Endometrium (tissue), 2 donors: ENCODE results near the gene GPRIN3.
"Not testable (repeated sequence)": the region's sequence is repeated elsewhere in the genome, so short reads cannot be mapped to it uniquely, and the experiment has no call there.

ENCODE experiments used
- FAIRE-seq: peaks from 2 replicates; lab custom pipeline; 2012; peaks lifted over from hg19 to GRCh38; lab: Jason Lieb, UNC
- donor health status: control.
- donor health status: control.

The GPRIN3 gene

DNA sequence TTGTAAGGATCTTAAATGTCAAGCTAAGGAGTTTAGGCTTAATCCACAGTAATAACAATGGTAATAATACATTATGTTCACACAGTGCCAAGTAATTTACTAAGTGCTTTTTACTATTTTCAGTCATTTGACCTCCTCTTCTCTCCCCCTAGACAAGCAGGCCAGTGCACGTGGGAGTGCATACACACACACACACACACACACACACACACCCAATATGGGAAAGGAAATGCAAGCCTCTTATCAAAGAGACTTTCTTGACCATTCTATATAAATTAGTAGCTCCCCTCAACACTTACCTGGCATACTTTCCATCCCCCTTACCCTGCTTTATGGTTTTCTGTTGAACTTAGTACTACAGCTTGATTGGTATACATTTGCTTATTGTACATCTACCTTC lies 3.8 kb upstream of the GPRIN3 start:
- no peak for FAIRE-seq

DNA sequence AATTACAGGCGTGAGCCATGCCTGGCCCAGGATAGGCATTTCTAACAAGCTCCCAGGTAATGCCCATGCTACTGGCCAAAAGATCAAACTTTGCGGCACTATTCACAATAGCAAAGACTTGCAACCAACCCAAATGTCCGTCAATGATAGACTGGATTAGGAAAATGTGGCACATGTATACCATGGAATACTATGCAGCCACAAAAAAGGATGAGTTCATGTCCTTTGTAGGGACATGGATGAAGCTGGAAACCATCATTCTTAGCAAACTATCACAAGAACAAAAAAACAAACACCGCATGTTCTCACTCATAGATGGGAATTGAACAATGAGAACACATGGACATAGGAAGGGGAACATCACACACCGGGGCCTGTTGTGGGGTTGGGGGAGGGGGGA lies 1.6 kb upstream of the GPRIN3 start:
- not testable (repeated sequence) for FAIRE-seq

DNA sequence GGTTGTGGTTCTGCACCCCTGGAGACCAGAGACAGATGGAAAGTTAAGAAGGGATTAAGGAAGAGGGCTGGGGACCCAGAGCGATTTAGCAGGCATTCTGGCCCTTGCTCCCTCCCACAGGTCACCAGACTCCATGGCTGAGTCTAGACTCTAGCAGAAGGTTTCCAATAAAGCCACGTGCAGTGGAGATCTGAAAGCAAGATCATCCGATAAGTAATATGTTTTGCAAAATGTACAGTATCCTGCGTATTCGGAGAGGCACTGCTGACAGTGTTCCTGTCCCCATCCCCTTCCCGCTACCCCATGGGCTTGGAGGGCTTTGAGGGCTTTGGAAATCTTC lies 531 bp upstream of the GPRIN3 start:
- no peak for FAIRE-seq

DNA sequence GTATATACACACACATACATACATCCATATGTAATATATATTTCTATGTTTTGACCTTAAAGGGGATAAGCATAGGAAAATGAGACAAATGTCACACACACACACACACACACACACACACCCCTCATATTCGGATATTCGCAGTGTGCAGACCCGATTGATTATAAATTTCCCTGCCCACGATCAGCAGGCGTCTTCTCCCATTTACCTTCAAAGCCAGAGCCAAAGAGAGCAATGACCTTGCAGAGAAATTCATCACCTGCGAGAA lies 488 bp downstream of the GPRIN3 start:
- no peak for FAIRE-seq

DNA sequence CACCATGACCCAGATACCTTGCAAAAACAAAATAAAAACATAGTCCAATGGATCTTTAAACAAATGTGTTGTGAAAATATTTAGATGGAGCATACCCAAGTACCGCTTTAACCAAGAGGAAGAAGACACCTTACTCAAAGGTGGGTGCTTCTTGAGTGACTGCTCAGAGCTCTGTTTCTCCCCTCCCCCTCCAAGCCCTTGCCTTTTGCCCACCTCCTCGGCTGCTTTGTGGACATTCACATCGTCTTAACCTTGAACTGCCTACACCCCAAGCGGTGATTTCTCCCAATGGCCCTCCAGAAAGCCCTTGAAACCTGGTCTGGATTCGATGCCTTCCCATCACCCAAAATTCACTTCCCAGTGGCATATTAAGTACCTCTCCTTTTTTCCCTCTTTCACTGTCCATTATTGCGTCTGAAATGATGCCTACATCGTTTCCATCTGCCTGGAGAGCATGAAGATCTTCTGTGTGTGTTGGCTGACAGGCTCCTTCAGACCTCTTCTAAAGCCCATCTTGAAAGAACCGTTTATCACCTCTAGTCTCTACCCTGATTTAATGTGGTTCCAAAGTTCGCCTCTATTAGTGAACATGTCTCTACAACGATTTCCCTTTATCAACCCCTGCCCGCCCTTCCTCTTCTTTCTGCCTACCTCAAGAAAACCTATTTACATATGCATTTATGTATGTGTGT lies 968 bp downstream of the GPRIN3 start:
- no peak for FAIRE-seq

DNA sequence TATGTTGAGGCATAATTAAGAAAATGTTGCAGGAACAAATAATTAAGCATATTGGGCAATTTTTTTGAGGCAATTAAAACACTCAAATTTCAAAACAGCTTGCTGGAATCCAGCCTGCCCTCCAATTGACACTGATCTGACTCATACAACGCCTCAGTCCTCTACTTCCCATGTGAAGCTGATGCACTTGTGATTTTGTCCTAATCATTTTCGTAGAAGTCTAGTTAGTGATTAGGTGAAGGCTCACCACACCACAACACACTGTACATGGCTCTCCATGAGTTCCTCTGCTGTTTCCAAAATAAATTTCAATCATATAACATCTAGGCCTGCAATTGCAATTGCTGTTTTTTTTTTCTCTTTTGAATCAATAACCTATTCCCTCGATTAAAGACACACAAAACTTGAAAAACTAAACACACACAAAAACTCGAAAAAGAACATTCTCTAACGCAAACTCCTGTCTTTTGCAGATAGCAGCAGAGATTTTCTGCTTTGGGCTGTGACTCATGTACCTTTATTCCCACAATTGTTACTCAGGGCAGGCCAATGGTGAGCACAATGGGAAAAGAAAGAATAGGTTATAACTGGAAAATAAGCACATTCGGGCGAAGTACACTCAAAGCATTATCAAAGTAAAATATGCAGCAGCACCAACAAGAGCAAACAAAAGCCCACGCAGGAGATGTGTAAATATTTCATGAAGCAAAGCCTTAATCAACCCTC lies 1.7 kb downstream of the GPRIN3 start:
- FAIRE-seq, result no peak

DNA sequence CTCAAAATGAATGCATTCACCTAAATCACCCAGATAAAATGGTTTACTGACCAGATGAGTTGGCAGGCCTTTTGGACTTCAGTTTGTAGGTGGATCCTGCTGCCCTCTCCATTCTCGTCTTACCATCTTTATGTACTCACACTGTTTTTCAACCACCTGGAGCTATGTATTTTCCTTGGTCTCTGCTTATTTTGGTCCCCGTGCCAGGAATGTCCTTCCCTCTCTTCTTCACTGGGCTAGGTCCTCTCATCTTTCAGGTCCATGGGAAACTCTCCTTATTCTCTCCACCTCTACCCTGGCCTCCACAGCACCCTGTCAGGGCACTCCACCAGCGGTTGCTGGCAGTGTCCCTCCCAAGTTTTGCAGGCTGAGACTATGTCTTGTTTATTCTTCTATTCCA lies 2.6 kb downstream of the GPRIN3 start:
- no peak for FAIRE-seq

DNA sequence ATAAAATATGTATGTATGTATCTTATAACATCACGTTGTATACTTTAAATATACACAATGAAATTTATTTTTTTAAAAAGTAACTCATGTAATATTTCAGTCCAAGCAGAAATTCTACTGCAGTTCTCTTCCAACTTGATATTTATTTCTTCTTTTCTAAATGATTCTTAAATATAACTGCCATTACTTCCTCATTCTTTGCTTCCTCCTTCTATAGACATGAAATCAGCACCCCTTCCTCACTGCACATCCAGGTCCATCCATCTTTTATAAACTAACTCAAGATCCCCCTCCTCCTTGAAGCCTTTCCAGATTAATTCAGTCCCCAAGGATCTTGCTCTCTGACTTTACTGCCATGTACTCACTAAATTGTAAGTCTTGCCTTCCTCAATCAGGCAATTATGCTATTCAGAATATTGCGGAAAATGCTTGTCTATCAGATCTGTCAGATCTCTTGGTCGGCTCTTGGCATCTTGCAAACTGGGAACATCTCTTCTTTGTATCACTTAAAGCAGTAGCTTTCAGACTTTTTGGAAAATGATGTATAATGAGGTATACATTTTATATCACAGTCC lies 3.7 kb downstream of the GPRIN3 start:
- FAIRE-seq, result no peak

DNA sequence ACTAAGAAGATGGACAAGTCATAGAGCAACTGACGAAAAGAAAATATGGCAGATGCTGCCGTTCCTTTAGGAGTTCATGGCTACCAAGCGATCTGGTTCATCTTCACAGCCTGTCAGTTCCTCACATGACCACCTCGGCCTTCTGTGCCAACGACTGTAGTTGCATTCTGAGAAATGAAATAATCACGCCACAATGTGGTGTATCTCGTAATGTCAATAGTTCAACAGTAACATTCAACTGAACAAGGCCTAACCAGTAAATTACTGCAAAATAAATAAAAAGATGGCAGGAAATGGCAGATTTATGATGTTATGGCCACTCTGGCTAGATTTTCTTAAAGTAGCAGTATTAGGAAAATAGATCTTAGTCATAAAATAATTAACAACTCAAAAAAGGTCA lies 4.4 kb downstream of the GPRIN3 start:
- FAIRE-seq, result no peak

DNA sequence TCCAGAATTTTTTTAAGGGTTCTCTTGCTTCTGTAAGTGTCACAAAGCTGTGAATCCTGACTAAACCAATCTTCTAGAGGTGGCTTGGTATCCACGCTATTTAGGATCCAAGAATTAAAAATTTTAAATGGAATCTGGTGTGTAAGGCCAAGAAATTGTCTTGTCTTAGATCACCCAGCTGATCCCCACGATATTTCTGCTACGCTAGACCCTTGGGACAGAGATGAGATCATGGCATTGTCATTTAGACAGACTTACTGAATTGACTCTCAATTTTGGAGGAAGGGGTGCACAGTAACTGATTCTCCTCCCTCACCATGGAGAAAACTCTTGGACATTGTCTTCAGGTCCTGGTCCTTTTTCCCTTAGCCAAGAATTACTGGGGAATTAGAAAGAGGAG lies 5.7 kb downstream of the GPRIN3 start:
- FAIRE-seq, result no peak

DNA sequence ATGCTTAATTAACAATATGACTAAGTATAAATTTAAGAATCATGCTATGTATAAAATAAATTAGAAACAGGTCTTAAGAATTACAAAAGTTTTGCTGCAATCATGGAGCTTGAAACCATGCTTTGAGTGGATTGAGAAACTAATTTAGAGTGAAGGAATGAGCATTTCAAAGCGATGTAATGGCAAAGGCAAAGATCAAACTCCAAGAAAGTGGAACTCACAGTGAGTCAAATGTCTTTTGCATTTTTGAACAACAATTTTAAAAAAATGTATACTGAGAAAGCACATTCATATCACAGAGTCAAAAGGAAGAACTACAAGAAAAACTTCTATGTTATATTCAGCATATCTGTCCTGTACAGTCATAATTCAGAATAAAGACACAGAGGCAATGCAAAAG lies 6.6 kb downstream of the GPRIN3 start:
- no peak for FAIRE-seq

DNA sequence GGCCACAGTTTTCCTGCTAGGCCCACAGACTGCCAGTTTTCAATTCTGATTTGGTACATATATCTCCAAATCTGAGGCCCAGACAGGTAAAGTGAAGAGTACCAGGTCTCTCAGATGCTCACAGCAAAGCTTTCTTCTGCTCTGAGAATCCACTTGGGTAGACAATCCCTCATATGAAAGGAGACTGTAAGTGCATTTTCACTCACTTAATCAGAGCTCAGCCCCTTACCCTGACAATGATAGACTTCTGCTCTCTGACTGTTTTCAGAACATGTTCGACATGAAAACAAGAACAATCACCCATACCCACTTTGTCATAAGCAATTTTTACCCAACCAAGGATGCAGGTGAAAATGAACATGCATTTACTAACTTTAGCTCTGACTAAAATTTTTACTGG lies 7.1 kb downstream of the GPRIN3 start:
- no peak for FAIRE-seq

DNA sequence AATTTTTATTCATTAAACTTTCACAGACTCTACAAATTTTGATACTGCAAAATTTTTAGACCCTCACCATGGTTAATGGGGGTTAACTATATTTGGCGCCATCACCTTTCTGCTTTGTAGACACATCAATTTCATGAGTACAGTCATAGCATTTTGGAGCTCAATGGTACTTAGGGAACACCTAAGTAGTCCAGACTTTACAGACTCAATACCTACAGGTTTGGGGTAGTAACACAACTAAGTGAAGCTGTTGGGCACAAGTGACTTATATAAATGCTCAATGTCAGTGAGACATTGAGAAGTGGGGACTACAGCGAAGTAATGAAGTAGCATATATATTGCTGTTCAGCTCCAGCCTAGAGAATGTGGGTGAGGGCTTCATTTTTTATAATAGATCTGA lies 7.5 kb downstream of the GPRIN3 start:
- FAIRE-seq, result no peak

DNA sequence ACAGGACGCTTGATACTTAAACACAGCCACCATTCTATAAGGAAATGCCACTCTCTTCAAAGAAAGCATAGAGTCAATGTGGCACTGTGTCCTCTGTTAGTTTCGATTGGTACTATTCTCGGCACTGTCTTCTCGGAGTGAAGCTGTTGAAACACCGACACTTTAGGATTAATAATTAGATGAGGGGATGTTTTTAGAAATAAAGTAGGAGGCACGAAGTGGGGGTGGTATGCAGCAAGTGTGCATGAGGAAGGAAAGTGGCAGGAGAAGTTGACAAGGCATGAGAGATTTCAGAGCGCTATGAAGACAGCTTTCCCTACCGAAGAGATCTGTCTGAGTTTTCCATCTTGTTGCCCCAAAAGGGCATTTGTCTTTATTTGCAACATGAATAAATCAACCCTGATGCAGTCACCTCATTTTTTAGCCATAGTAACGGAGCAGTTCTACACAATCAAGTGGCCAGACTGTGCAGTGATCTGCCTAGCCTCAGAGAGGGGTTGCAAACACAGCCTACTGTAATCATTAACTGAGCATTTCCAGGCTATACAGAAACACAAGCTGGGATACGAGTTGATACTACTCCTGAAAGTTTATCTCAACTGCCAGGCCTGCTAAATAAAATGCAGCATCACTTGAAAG lies 8.3 kb downstream of the GPRIN3 start:
- no peak for FAIRE-seq

DNA sequence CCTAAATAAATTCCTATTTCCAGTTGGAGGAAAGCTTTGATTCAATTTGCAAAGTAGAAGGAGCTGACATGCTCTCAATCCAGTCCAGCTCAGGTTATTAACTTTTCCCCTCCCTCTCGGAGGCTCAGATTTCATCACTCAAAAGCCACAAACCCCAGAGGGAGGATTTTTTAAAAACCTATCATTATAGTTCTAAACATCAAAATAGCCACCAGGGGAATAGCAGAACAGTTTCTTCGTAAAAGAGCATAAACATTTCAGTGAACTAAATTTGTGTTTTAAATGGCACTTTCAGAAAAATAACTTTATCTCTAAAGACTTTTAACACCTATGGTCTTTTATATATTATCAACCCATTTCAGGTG lies 8.8 kb downstream of the GPRIN3 start:
- no peak for FAIRE-seq

DNA sequence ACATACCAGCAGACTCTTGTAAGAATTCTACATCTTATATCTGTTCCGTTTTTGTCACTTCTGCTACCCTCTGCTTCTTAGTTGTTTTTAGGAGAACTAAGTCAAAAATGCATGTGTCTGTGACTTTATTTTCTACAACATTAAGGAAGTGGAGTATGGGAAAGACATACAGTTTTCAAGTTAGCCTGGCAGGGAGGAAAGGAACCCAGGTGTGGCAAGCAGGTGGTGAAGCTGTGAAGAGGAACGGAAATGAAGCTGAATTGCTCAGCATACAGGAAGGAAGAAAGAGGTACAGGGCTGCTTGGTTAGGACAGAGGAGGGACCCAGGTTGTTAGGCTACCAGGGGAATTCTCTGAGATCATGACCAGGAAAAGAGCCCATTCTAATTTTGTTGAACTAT lies 9.4 kb downstream of the GPRIN3 start:
- FAIRE-seq, result no peak

DNA sequence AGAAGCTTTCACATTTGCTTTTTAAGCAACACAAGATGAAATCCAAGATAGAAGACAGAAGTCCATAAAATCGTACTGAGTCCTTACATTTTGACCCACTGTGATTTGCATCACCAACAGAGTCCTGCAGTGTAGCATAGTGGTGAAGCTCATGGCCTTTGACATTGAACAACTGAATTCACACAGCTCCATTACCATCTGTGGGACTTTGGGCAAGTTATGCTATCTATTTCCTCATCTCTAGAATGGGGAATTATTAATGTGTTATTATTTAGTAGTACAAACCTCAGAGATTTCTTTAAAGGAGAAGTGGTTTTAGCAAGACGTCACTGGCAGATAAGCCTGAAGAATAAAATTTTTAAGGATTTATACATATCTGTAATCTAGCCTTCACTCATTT lies 10.7 kb downstream of the GPRIN3 start:
- no peak for FAIRE-seq

DNA sequence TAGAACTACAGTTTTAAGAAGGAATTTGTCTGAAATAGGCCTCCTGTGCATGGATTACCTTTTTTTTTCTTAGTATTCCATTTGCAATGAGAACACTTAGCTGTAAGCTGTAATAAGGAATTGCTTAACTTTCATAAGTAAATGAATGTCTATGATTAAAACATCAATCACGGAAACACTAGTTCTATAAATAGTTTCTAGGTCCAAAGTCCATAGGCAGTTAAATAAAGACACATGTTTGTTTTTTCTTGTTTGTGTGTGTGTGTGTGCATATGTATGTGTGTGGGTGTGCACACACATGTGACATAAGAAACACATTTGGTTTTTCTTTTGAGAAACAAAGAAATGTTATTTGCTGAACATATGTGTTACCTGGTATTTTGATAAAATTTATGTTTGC lies 11.2 kb downstream of the GPRIN3 start:
- FAIRE-seq, result no peak

DNA sequence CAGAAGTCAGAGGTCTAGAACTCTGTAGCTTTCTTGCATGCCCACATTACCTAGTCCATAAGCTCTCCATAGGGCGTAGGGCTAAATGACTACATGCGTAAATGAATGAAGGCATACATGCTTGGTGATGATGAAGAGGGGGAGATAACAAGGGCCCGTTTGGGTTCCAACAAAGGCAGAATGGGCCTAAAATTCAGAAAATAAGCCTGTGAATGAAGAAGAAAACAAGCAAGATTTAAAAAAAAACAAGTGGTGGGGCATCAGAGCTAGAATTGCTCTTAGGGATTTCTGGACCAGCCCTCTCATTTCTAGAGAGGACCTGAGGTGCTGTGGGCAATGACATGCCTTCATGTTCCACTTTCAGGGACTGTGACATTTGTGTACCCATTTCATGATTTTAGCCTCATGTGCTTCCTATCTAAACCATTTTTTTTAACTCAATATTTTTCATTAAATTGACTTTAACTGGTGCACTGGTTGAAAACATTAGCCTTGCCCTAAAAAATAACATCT lies 12.1 kb downstream of the GPRIN3 start:
- no peak for FAIRE-seq

DNA sequence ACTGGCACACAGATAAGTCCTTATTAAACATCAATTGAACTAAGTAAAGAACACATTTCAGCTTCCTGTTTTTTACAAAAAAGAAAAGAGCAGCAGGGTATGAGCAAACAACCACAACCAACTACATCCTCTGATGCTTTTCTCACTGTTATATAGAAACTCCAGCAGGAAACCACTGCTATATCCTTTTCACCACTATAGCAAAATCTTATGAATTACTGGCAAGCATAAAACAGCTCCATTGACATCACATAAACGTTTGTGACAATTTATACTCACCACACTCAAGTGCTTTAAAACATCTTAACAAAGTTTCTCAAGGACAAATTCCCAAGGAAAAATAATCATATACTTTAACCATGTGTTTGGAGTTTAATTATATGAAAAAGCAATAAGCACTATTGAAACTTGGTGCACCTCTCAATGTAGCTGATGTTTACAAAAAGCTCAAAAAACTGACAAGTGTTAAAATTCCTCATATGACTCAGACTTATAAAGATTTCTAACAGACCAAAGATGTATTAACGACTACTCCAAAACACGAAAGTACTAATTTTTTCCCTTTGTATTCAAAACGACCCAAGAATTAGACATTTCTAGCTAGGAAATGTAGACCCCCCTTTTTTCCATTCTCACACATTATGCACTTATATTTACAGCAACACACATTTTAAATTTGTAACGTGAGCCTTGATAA lies 12.9 kb downstream of the GPRIN3 start:
- no peak for FAIRE-seq

DNA sequence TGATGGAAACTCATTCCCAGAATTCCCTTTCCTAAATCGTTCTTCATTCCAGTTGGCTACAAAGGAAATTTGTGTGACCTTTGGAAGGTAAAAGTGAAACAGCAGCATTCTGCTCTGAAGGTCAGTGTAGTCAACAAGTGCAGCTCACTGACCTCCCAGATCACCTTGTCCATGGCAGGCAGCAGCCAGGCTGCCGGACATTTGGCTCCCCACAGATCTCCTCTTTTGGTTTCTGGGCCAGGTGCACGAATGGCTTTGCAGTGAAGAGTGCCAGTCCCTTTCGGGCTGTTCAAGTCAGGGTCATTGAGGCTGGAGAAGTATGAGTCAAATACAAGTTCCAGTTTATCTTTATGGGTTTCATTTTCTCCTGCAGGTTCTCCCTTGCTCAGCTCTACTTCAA lies 14.3 kb downstream of the GPRIN3 start:
- FAIRE-seq, result no peak

DNA sequence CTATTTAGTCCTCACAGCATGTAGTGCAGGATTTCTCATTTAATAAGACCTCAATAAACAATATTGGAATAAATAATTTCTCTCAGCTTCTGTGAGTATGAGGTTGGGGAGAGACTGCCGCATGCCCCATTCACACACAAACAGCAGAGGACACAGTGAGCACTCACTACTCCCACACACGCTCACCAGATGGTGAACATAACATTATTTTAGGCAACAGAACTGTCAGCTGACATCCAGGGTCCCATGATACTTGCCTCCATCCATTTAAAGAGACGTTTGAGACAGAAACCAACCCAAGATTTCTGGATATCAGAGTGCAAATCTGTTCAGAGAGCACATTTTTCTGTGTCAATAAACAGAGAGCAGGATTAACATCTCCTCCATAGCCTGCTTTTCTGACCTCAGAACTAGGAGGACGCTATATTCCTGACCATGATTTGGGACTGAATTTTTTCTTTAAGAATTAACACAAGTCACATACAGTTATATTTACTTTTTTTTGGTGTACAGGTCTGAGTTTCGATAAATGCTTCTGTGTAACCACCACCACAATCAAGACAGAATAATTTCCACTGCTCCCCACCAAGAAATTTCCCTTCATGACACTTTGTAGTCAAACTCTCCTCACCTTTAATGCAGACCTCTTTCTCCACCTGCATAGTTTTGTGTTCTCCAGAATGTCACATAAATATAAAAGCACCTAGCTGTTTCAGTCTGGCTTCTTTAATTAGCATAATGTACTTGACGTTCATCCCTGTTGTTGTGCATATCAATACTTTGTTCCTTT lies 16.7 kb downstream of the GPRIN3 start:
- no peak for FAIRE-seq
